Chondrocyte (in vitro differentiated cells): ENCODE data around the gene FBXL16. TPM values are rescaled to one million over a fixed set of nuclear protein-coding genes. Genes with fewer than 3 reads are reported as not detected.
A peak's percentile ranks its signal among the peaks of the same experiment; 100 is the strongest.

ENCODE experiments used
- DNase-seq: peaks from one replicate; pipeline ENCODE4 v3.0.0; 2021; ENCODE audit warnings: mixed read lengths, low spot score
- H3K27ac Mint-ChIP-seq: one replicate; pipeline ENCODE4 v1.8.0; 2021; ENCODE audit warnings: mild to moderate bottlenecking, moderate library complexity, mixed read lengths; ENCODE audit not compliant: unreplicated experiment
- H3K27me3 Mint-ChIP-seq: 2 replicates; pipeline ENCODE4 v1.8.0; 2021; ENCODE audit warnings: low read depth, mixed read lengths
- H3K36me3 Mint-ChIP-seq: 2 replicates; pipeline ENCODE4 v1.8.0; 2021; ENCODE audit warnings: low read depth, mixed read lengths
- H3K4me1 Mint-ChIP-seq: 2 replicates; pipeline ENCODE4 v1.8.0; 2021; ENCODE audit warnings: low read depth, mild to moderate bottlenecking, mixed read lengths
- H3K4me3 Mint-ChIP-seq: one replicate; pipeline ENCODE4 v1.8.0; 2021; ENCODE audit warnings: mild to moderate bottlenecking, moderate library complexity, mixed read lengths; ENCODE audit not compliant: unreplicated experiment
- H3K9me3 Mint-ChIP-seq: 2 replicates; pipeline ENCODE4 v1.8.0; 2021; ENCODE audit warnings: low read depth, mixed read lengths
- total RNA-seq: library from RNA; stranded (reverse); gene quantifications from 3 replicates; pipeline ENCODE4 v1.2.1, GENCODE V29; 2021
- TF ChIP-seq, protein P1 (sequence below): fragments of 200-600 bp; sonication (generic); IDR thresholded peaks from 2 replicates; pipeline ENCODE4 v1.5.0; 2021; ENCODE audit warnings: antibody characterized with exemption, mild to moderate bottlenecking, moderate library complexity

The FBXL16 gene
- total RNA-seq, 1 donor from 2014 or later = 0.87 TPM

DNA sequence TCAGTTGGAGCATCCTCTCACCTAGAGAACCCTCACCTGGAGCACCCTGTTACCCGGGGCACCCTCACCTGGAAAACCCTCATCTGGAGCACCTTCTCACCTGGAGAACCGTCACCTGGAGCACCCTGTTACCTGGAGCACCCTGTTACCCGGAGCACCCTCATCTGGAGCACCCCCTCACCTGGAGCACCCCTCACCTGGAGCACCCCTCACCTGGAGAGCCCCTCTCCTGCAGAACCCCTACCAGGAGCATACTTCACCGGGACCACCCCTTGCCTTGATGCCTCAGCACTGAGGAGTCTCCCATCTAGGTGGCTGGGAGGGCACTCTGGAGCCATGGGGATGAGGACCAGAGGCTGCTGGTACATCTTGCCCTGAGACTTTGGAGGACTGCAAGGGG, 3.4 kb upstream of the FBXL16 start:
- peaks cover 12% of the 10 kb centered on the region for H3K4me1 Mint-ChIP-seq
- peaks cover 24% of the 10 kb centered on the region for H3K27me3 Mint-ChIP-seq
- H3K27ac Mint-ChIP-seq = no peak overlapping the region
- no peak overlapping the region for H3K4me3 Mint-ChIP-seq
- no peaks in the 10 kb centered on the region for H3K36me3 Mint-ChIP-seq
- DNase-seq = no peak
- TF ChIP-seq, protein P1, sequence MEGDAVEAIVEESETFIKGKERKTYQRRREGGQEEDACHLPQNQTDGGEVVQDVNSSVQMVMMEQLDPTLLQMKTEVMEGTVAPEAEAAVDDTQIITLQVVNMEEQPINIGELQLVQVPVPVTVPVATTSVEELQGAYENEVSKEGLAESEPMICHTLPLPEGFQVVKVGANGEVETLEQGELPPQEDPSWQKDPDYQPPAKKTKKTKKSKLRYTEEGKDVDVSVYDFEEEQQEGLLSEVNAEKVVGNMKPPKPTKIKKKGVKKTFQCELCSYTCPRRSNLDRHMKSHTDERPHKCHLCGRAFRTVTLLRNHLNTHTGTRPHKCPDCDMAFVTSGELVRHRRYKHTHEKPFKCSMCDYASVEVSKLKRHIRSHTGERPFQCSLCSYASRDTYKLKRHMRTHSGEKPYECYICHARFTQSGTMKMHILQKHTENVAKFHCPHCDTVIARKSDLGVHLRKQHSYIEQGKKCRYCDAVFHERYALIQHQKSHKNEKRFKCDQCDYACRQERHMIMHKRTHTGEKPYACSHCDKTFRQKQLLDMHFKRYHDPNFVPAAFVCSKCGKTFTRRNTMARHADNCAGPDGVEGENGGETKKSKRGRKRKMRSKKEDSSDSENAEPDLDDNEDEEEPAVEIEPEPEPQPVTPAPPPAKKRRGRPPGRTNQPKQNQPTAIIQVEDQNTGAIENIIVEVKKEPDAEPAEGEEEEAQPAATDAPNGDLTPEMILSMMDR = no peak
- no peaks in the 10 kb centered on the region for H3K9me3 Mint-ChIP-seq

DNA sequence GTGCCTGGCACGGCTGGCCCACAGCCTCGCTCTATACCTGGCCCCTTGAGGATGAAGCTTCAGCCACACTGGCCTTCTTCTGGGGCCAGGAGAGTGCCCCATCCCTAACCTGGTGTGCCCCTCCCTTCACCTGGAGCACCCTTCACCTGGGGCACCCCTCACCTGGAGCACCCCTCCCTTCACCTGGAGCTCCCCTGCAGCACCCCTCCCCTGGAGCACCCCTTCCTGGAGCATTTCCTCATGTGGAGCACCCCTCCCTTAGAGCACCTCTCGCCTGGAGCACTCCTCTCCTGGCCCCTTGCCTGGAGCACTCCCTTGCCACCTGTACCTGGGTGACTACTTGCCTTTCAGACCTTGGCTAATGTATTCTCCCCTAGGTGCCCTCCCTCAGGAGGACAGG, 2.4 kb upstream of the FBXL16 start:
- no peaks in the 10 kb centered on the region for H3K9me3 Mint-ChIP-seq
- TF ChIP-seq, protein P1 = no peak
- H3K27me3 Mint-ChIP-seq = peaks cover 29% of the 10 kb centered on the region
- H3K4me1 Mint-ChIP-seq = peaks cover 12% of the 10 kb centered on the region
- H3K27ac Mint-ChIP-seq = no peak overlapping the region
- no peak for DNase-seq
- no peaks in the 10 kb centered on the region for H3K36me3 Mint-ChIP-seq
- H3K4me3 Mint-ChIP-seq = no peak overlapping the region

DNA sequence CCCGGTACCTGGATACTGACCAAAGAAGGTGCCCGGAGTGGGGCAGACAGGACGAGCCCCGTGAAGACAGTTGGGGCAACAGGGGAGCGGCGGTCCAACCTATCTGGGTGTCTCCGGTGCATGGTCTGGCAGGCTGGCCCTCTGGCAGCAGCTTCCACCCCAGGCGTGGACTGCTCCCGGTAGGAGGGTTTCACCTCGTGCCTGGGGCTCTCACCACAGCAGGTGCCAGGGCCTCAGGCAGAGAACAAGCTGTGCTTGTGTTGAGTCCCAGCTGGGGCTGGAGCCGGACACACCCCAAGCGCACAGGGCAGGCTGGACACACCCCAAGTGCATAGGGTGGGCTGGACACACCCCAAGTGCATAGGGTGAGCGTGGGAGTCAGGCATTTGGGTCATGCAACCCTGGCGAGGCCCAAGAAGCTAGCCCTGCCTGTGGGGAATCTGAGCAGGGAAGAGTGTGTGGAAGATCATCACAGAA, 1.5 kb upstream of the FBXL16 start:
- Mint-ChIP-seq H3K27ac (no peak overlapping the region), H3K27me3 (peaks cover 37% of the 10 kb centered on the region), H3K4me1 (peaks cover 6% of the 10 kb centered on the region), H3K9me3 (no peaks in the 10 kb centered on the region), H3K4me3 (no peak overlapping the region), H3K36me3 (peaks cover 1% of the 10 kb centered on the region)
- no peak for DNase-seq
- TF ChIP-seq, protein P1 = no peak

DNA sequence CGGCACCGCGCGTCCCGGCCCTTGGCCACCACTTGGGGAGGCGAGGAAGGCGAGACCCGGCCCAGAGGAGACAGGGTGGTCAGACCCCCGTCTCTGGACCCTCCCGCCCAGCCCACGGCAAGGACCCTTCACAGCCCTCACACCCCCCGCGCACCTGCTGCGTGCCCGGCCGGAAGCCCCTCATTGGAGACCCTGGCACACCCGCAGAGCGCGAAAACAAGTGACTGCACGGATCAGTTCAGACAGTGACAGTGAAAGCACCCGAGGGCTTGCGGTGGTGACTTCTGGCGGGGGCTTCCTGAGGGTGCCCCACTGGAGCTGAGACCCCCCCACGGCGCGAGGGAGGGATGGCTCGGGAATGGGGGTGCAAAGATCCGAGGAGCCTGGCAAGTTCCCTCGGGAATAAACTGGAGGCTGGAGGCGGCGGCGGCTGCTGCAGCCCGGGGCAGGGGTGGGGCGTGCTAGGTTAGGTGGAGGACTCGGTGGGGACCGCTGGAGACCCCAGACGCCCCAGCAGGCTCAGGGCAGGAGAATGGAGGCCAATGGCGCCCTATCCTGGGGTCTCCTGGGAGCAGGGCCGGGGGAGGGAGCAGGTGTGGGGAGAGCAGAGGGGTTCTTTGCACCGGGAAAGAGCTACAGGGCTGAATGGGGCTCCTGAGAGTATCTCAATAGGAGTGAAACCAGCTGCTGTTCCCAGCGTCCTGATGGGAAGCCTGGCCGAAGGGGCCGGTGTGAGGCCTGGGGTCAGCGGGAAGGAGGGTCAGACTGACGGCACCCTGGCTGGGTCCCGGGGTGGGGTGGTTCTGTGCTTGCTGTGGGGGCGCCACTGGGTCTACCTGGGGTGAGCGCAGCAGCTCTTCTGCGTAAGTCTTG, 824 bp upstream of the FBXL16 start:
- Mint-ChIP-seq H3K27ac (no peak overlapping the region), H3K36me3 (peaks cover 1% of the 10 kb centered on the region), H3K27me3 (peaks cover 43% of the 10 kb centered on the region), H3K9me3 (no peaks in the 10 kb centered on the region), H3K4me3 (peak overlapping the region; percentile 22), H3K4me1 (peaks cover 6% of the 10 kb centered on the region)
- no peak for DNase-seq
- TF ChIP-seq, protein P1 = no peak

DNA sequence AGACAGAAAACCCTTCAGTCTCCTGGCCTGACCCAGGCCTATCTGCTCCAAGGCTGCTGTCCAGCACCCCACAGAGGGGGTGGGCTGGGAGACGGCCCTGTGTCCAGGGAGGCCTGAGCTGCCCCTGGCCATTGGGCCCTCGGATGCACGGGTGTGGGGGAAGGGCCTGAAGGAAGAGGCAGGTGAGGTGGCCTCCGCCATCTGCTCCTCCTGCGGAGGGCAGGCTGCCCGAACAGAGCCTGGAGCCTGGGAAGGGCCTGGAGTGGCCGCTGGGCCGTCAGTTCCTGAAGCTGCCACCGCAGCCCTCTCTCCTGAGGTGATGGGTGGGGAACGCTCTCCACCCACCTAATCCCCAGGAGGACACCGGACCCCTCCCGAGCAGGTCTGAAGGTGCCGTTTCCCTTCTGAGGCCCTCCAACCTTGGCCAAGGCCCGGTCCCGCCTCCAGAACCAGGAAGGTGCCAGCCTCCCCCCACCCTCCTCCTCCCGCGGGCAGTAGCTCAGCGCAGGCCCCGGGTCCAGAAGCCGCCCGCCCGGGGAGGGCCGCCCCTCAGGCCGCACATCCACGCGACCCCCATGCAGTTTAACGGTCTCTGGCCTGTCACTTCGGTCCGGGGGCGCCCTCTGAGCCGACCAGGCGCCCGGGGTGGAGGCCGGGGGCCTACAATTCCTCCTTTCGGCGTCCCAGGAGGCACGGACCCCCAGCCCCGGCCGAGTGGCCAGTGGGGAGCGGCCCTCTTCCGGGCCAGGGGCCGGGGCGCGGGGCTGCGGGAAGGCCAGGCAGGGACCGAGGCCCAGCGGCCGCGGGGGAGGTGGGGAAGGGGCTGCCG, 835 bp downstream of the FBXL16 start:
- peaks cover 42% of the 10 kb centered on the region for H3K27me3 Mint-ChIP-seq

More for the DNA sequence above, 835 bp downstream of the FBXL16 start:
- peaks cover 3% of the 10 kb centered on the region for H3K4me1 Mint-ChIP-seq
- DNase-seq = no peak
- no peak overlapping the region for H3K27ac Mint-ChIP-seq
- TF ChIP-seq, protein P1 = no peak
- no peak overlapping the region for H3K4me3 Mint-ChIP-seq
- peaks cover 1% of the 10 kb centered on the region for H3K36me3 Mint-ChIP-seq
- no peaks in the 10 kb centered on the region for H3K9me3 Mint-ChIP-seq
